Central memory CD8-positive, alpha-beta T cell (primary cell): Measurements from ENCODE around the gene ATP5F1C.
"Not testable (repeated sequence)": the region's sequence is repeated elsewhere in the genome, so short reads cannot be mapped to it uniquely, and the experiment has no call there.

Experiments
- ATAC-seq: fragments of 150-1000 bp; cut with Tn5 transposase; replicated peaks from 2 replicates; pipeline ENCODE4 v1.10.0; 2022; ENCODE audit warnings: mild to moderate bottlenecking, moderate FRiP score, moderate number of reproducible peaks; ENCODE audit not compliant: poor library complexity, severe bottlenecking; ENCODE audit errors: extremely low read depth
- DNase-seq, 2 donors: peaks; one replicate each; pipeline ENCODE4 v3.0.0; 2021; ENCODE audit warnings: low spot score in 2 of 2
- H3K27ac Mint-ChIP-seq: one replicate; pipeline ENCODE4 v1.8.0; 2022; ENCODE audit warnings: low read depth, mild to moderate bottlenecking, moderate library complexity, mixed read lengths
- H3K27me3 Mint-ChIP-seq: one replicate; pipeline ENCODE4 v1.8.0; 2022; ENCODE audit warnings: mixed read lengths
- H3K36me3 Mint-ChIP-seq: one replicate; pipeline ENCODE4 v1.8.0; 2022; ENCODE audit warnings: mild to moderate bottlenecking, moderate library complexity, mixed read lengths; ENCODE audit not compliant: insufficient read depth
- H3K4me1 Mint-ChIP-seq: one replicate; pipeline ENCODE4 v1.8.0; 2022; ENCODE audit warnings: mixed read lengths
- H3K4me3 Mint-ChIP-seq: one replicate; pipeline ENCODE4 v1.8.0; 2022; ENCODE audit warnings: mild to moderate bottlenecking, moderate library complexity, mixed read lengths
- H3K9me3 Mint-ChIP-seq: one replicate; pipeline ENCODE4 v1.8.0; 2022; ENCODE audit warnings: mixed read lengths

Gene ATP5F1C

GRCh38 chr10:7787857-7788638 lies at the start of gene ATP5F1C, which contains the start of gene KIN:
Gene ATP5F1C, plus strand, starts transcription at chr10:7788177. Its CDS starts 31 bp downstream, at chr10:7788208.
Gene KIN, minus strand, starts transcription at chr10:7787993. Its CDS starts 60 bp downstream, at chr10:7787933.
- H3K9me3 Mint-ChIP-seq = no peaks in the 10 kb centered on the region
- H3K4me3 Mint-ChIP-seq = no peak within 1 kb of the TSS
- peak; percentile 95 to 96 for DNase-seq
- H3K27me3 Mint-ChIP-seq = no peaks in the 10 kb centered on the region
- peak; percentile 92 for ATAC-seq
- H3K27ac Mint-ChIP-seq = no peak within 1 kb of the TSS
- H3K36me3 Mint-ChIP-seq = peaks cover 14% of the 10 kb centered on the region
- H3K4me1 Mint-ChIP-seq = peaks cover 63% of the 10 kb centered on the region

DNA sequence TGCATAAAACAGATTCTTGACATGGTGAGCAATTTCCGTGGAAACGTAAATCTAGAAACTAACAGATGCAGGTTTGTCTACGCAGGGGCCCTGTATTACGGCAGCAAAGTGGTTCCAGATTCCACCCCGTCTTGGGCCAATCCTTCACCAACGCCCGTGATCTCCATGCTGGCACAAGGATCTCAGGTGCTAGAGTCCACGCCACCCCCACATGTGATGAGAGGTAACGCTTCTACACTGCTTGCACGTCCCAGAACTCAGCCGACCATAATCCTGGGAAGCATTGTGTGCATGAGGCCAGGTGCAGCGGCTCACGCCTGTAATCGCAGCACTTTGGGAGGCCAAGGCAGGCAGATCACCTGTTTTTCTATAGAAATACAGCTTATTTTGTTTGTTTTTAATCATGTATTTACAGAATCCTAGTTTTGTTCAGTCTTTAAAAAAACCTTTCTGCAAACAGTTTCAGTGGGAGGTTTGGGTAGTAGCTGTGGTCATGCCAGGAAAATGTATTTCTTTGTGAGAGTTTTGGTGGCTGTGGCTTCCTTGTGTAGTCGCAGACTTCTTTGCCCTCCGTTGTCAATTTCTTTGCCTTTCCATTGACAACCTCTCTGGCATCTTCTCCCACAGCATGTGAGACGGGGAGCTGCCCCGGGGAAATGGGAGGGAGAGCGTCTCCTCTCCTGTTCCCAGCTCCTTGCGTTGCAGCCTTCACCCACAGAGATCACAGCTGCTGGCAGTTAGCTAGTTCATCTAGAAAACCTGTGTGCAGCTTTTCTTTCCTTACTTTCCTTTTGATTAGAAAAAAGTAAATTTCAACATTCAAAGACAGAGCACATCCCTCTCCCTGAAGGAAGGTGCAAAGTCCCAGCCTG lies 49.2 kb upstream of the ATP5F1C start:
- ATAC-seq = no peak
- Mint-ChIP-seq H3K36me3 (no peaks in the 10 kb centered on the region), H3K27ac (no peak overlapping the region), H3K4me1 (no peaks in the 10 kb centered on the region), H3K4me3 (no peak overlapping the region), H3K27me3 (peaks cover 3% of the 10 kb centered on the region), H3K9me3 (no peaks in the 10 kb centered on the region)
- DNase-seq = no peak

DNA sequence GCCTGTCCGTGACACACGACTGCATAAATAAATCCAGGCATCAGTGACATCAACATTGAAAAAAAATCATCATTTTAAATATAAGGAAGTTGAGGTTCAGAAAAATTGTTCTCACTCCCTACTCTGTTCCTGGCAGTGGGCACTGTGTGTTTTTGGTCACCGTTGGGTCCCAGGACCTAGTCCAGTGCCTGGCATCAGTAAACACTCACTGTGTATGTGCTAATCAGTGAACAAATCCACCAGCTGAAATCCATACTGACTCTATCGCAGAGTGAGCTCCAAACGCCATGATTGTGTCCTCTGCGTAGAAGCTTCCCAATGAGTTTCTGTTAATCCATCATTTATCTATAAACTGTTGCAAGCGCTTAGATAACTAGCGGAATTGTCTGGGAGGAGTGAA lies 43.7 kb upstream of the ATP5F1C start:
- no peak for DNase-seq
- Mint-ChIP-seq H3K4me3 (no peak overlapping the region), H3K4me1 (no peaks in the 10 kb centered on the region), H3K36me3 (peaks cover 4% of the 10 kb centered on the region), H3K27me3 (no peaks in the 10 kb centered on the region), H3K9me3 (no peaks in the 10 kb centered on the region), H3K27ac (no peak overlapping the region)
- ATAC-seq = no peak

DNA sequence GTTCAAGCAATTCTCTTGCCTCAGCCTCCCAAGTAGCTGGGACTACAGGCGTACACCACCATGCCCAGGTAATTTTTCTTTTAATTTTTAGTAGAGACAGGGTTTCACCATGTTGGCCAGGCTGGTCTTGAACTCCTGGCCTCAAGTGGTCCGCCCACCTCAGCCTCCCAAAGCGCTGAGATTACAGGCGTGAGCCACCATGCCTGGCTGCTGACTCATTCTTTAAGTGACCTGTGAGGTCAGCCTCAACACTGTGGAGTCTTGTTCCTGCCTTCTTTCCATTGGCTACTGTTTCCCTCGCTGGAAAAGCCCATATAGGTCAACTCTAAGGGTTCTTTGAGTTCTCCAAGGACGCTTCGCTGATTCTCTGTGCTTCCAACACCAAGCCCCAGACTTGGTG lies 39.3 kb upstream of the ATP5F1C start:
- not testable (repeated sequence) for H3K27me3 Mint-ChIP-seq, ATAC-seq, H3K4me1 Mint-ChIP-seq, DNase-seq, H3K9me3 Mint-ChIP-seq, H3K4me3 Mint-ChIP-seq, H3K27ac Mint-ChIP-seq
- peaks cover 29% of the 10 kb centered on the region for H3K36me3 Mint-ChIP-seq

DNA sequence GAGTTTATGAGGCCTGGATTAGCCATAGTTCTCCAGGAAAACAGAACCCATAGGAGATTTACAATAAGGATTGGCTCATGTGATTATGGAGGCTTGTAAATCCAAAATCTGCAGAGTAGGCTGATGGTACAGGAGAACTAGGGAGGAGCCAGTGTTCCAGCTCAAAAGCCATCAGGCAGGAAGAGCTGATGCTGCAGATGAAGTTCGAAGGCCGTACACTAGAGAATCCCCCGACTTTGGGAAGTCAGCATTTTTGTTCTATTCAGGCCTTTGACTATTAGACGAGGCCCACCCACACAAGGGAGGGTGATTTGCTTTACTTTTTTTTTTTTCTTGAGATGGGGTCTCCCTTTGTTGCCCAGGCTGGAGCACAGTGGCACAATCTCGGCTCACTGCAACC lies 37.8 kb upstream of the ATP5F1C start:
- H3K4me3 Mint-ChIP-seq = no peak overlapping the region
- H3K27me3 Mint-ChIP-seq = no peaks in the 10 kb centered on the region
- H3K9me3 Mint-ChIP-seq = no peaks in the 10 kb centered on the region
- ATAC-seq = no peak
- H3K27ac Mint-ChIP-seq = no peak overlapping the region
- no peak for DNase-seq
- H3K36me3 Mint-ChIP-seq = peaks cover 38% of the 10 kb centered on the region
- H3K4me1 Mint-ChIP-seq = no peaks in the 10 kb centered on the region

DNA sequence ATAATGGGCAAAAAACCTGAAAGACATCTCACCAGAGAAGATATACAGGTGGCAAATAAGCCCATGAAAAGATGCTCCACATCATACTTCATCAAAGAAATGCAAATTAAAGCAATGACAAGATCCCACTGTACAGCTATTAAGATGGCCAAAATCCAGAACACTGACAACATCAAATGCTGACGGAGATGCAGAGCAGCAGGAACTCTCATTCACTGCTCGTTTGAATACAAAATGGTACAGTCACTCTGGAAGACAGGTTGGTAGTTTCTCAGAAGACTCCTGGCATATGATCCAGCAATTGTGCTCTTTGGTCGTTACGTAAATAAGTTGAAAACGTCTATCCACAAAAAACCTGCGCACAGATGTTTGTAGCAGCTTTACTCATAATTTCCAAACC lies 35.7 kb upstream of the ATP5F1C start:
- ATAC-seq = no peak
- H3K4me1 Mint-ChIP-seq = no peaks in the 10 kb centered on the region
- no peaks in the 10 kb centered on the region for H3K9me3 Mint-ChIP-seq
- H3K27me3 Mint-ChIP-seq = no peaks in the 10 kb centered on the region
- no peak overlapping the region for H3K4me3 Mint-ChIP-seq
- H3K36me3 Mint-ChIP-seq = peaks cover 42% of the 10 kb centered on the region
- no peak overlapping the region for H3K27ac Mint-ChIP-seq
- DNase-seq = no peak

GRCh38 chr10:7755103-7755502 lies 32.9 kb upstream of the ATP5F1C start:
- ATAC-seq (no peak), DNase-seq (no peak)
- Mint-ChIP-seq H3K9me3 (no peaks in the 10 kb centered on the region), H3K27ac (no peak overlapping the region), H3K36me3 (peaks cover 56% of the 10 kb centered on the region), H3K4me3 (no peak overlapping the region), H3K27me3 (no peaks in the 10 kb centered on the region), H3K4me1 (no peaks in the 10 kb centered on the region)

DNA sequence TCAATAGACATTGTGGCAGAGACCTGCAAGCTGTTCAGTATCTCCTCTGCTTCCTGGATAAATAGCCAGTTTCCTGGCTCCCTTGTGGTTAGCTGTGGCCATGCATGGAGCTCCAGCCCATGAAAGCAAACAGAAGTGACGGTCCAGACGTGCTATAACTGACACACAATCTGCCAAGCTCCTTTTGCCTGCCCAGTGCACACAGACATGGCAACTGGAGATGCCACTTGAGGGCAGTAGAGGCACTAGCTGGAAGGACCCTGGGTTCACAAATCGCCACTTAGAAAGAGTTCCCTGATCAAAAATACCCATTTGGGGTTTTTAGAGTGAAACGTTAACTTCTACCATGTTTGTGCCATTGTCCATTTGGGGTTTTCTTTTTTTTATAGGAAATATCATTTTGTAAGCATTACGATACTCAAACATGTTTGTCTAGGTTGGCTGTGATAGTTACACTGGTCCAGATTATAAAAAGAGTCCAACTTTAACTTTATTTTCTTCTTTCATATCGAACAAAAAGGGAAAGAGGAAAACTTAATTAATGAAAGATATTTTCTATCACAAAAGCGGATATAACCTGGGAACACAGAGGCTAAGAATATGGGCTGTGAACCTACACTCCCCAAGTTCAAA lies 31.5 kb upstream of the ATP5F1C start:
- no peak for ATAC-seq
- H3K27ac Mint-ChIP-seq = no peak overlapping the region
- H3K4me1 Mint-ChIP-seq = no peaks in the 10 kb centered on the region
- DNase-seq = no peak
- H3K27me3 Mint-ChIP-seq = no peaks in the 10 kb centered on the region
- H3K9me3 Mint-ChIP-seq = no peaks in the 10 kb centered on the region
- H3K4me3 Mint-ChIP-seq = no peak overlapping the region
- H3K36me3 Mint-ChIP-seq = peaks cover 64% of the 10 kb centered on the region

GRCh38 chr10:7763929-7764328 lies 24.0 kb upstream of the ATP5F1C start:
- H3K36me3 Mint-ChIP-seq = peaks cover 75% of the 10 kb centered on the region
- H3K9me3 Mint-ChIP-seq = no peaks in the 10 kb centered on the region
- no peaks in the 10 kb centered on the region for H3K27me3 Mint-ChIP-seq
- H3K4me1 Mint-ChIP-seq = no peaks in the 10 kb centered on the region
- H3K27ac Mint-ChIP-seq = no peak overlapping the region
- no peak for DNase-seq
- ATAC-seq = no peak
- no peak overlapping the region for H3K4me3 Mint-ChIP-seq

GRCh38 chr10:7766241-7766640 lies 21.7 kb upstream of the ATP5F1C start:
- H3K9me3 Mint-ChIP-seq = no peaks in the 10 kb centered on the region
- no peaks in the 10 kb centered on the region for H3K4me1 Mint-ChIP-seq
- no peak overlapping the region for H3K27ac Mint-ChIP-seq
- H3K27me3 Mint-ChIP-seq = no peaks in the 10 kb centered on the region
- H3K36me3 Mint-ChIP-seq = peaks cover 72% of the 10 kb centered on the region
- ATAC-seq (no peak), DNase-seq (no peak)
- no peak overlapping the region for H3K4me3 Mint-ChIP-seq

DNA sequence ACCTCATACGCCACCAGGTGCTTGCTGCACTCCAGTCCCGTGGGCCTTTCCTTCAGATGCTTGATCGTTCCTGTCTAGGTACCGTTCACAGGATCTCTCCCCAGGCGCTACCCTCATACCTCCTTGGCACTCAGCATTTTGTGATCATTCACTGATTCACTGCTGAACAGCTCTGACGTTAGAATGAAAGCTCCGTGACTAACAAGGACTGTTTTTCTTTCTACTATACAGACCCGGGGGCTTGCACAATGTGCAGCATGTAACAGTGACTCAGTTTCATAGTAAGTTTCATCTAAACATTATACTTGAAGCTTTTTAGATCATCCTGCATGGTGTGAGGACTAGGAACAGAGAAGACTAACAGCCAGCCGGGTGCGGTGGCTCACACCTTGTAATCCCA lies 20.8 kb upstream of the ATP5F1C start:
- H3K4me1 Mint-ChIP-seq = no peaks in the 10 kb centered on the region
- H3K27ac Mint-ChIP-seq = no peak overlapping the region
- no peaks in the 10 kb centered on the region for H3K27me3 Mint-ChIP-seq
- H3K4me3 Mint-ChIP-seq = no peak overlapping the region
- no peaks in the 10 kb centered on the region for H3K9me3 Mint-ChIP-seq
- DNase-seq (no peak), ATAC-seq (no peak)
- H3K36me3 Mint-ChIP-seq = peaks cover 70% of the 10 kb centered on the region

GRCh38 chr10:7768417-7768816 lies 19.6 kb upstream of the ATP5F1C start:
- ATAC-seq = no peak
- no peak for DNase-seq
- Mint-ChIP-seq H3K4me3 (no peak overlapping the region), H3K9me3 (no peaks in the 10 kb centered on the region), H3K36me3 (peaks cover 66% of the 10 kb centered on the region), H3K27ac (no peak overlapping the region), H3K27me3 (no peaks in the 10 kb centered on the region), H3K4me1 (no peaks in the 10 kb centered on the region)
